GM18873 (cell line): Measurements from ENCODE around the gene CTU2.

Source experiments
- ATAC-seq: cut with Tn5 transposase; IDR thresholded peaks from one replicate; pipeline ENCODE4 v1.9.1; 2021; ENCODE audit warnings: mild to moderate bottlenecking, moderate library complexity, moderate number of reproducible peaks; ENCODE audit not compliant: unreplicated experiment, low FRiP score

Gene CTU2

GRCh38 chr16:88758227-88758943 lies 52.1 kb downstream of the CTU2 start:
- ATAC-seq: no peak

DNA sequence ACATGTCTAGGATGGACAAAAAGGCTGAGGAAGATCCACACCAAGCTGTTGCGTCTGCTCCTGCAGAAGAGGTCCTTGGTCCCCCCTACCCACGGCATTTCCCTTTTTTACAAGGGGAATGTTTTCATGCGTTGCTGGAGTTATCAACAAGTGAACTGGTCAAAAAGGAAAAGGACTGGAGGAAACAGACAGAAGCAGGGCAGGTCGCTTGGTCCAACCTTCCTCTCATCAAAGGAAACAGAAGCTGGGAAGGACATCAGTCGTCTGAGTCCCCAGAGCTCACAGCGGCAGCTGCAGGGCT lies 52.6 kb downstream of the CTU2 start:
- no peak for ATAC-seq

DNA sequence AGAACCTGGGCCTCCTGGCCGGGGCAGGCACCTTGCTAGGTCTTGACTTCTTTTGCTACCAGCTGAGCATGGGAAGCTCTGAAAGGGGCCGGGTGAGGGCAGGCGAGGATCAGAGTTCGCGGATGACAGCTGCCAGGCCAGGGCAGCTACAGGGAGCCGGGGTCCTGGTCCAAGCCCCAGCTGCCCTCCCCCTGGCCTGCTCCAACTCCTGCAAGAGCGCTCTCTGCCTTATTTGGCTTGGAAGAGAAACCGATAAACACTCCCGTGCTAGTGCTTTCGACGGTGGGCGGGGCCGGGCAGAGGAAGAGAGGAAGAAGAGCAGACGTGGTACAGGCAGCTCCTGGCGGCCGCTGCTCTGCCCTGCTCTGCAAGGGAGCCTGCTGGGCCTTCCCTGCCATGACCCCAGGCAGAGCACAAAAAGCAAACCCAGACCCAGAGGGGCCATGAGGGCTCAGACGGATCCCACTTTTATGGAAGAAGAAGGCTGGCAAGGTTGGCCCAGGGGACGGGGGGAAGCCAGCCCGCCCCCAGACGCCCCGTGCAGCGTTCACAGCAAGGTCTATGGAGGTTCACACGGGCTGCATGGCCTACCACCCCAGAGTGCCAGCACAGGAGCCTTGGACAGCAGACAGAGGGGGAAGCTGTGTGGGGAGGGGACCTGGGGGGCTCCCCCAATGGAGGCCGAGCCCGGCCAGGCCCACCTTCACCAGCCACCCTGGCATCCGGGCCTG lies 53.1 kb downstream of the CTU2 start:
- ATAC-seq: no peak

DNA sequence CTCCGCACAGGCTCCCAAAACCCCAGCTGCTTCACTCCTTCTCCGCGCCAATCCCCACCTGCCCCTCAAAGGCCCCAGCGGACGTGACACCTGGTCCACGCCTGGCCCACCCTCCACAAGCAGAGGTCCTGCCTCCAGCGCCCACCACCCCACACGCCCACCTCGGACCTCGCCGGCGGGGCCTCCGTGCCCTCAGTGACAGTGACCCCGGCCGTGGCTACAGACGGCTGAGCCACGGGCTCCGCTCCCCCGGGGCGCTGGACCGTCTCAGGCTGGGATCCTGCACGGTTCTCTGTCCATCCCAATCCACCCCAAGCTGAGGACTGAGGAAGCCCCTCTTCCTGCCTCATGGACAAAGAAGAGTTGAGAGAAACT lies 53.7 kb downstream of the CTU2 start:
- ATAC-seq: no peak

GRCh38 chr16:88760424-88761142 lies 54.3 kb downstream of the CTU2 start:
- no peak for ATAC-seq

DNA sequence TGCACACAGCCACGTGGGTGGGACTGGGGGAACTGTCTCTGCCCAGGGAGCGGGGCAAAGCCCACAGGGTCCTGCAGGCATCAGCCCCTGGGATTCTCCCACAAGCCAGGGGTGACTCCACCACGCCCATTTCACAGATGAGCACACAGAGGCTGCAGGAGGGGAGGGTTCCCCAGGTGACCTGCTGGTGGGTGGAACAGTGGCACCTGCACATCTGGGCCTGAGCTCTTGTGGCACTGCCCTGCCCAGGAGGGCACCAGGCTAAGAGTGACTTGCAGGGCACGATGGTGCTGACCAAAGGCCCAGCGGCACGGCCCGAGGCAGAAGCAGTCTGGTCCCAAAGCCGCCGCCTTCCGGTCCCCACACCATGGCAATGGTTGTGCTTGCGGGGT lies 54.8 kb downstream of the CTU2 start:
- ATAC-seq: no peak

DNA sequence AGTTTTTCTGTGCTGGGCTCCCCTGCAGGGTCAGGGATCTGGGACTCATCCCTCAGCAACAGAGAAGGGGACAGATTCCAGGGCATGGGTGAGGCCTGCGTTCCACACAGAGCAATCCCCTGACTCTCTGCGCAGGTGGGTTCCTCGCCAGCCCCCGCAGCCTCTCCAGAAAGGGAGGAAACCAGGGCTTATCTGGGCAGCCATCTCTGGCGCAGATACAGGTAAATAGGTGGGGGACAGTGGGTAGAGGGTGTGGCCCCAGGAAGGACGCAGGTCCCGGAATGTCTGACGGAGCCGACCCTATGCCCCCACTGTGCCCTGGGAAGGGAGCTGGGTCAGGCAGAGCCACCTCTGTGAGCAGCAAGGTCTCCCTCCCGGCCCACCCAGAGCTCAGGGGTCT lies 55.5 kb downstream of the CTU2 start:
- ATAC-seq: no peak

DNA sequence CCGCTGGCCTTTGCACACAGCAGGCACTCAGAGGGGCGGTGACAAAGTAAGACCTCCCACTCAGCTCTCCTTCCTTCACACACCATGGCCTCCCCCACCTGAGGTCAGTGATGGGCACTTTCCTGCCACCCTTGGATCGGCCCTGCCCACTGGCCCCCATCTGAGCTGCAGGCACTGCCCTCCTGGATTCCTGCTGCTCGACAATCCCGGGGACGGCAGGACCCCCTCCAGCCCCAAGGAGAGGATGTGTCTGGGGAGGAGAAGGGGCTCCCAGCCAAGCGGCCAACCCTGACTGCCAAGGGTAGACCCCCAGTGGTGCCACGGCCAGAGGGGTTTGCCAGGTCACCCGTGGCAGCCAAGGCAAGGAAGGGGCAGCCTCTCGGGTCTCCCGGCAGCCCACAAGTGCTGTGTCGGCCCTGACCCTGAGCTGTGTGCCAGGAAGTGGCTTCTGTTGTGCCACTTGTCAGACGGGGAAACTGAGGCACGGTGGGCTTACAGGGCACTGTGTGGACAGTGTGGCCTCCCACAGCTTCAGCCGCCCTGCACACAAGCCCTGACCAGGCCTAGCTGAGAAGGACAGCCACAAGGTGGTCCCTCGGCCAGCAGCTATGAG lies 56.1 kb downstream of the CTU2 start:
- ATAC-seq: no peak

DNA sequence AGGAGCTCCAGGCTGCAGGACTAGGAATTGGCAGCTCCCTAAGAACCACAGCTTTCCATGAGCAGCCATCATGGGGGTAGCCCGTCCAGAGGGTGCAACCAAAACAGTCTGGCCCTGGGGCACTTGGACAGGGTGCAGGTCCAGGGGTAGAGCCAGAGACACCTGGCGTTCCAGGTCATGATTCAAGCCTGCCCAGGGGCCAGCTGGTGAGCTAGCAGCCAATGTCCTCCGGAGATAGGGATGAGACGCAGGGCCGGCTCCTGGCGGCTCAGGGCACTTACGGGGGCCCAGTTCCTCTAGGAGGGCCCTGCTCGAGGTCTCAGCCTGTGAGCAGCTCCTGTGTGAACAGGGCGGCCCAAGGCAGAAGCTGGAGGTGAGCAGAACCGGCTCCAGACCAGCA lies 56.6 kb downstream of the CTU2 start:
- no peak for ATAC-seq

- ATAC-seq: no peak
Measured at GRCh38 chr16:88763502-88764053, 57.3 kb downstream of the CTU2 start.

GRCh38 chr16:88764080-88764479 lies 57.8 kb downstream of the CTU2 start:
- no peak for ATAC-seq

DNA sequence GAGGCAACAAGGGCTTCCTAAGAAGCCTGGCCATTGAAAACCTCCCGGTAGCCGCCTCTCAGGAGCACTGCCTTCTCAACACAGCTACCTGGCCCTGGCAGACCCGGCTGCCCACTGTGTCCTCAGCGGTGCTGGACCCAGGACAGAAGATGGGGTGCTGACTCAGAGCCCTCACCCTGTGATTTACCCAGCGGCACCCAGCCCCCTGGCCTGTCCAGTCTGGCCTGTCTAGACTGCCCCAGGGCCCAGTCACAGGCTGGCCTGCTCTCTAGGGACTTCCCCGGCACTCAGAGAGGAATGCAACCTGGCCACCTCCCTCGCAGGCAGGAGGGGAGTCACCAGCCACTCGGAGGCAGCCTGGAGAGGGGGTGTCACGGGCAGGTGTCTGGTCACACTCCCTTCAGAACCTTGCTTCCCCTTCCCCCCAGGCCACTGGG lies 58.6 kb downstream of the CTU2 start:
- ATAC-seq: no peak
